Measurements from ENCODE around the gene CLIC5.

Gene CLIC5

GRCh38 chr6:45836438-45836824, 179.2 kb downstream of the CLIC5 start:
- no peak for DNase-seq

- DNase-seq, result no peak
Observed at GRCh38 chr6:45835721-45836437, 179.8 kb downstream of the CLIC5 start.

GRCh38 chr6:45832063-45832462, 183.6 kb downstream of the CLIC5 start:
- no peak for DNase-seq
